Skeletal muscle cell (primary cell): ENCODE results near the gene SAMD5.
"Not testable (repeated sequence)": the region's sequence is repeated elsewhere in the genome, so short reads cannot be mapped to it uniquely, and the experiment has no call there.

ENCODE experiments used
- DNase-seq: peaks from one replicate; pipeline ENCODE4 v3.0.0-alpha.2; 2010; ENCODE audit warnings: low read depth
- H3K4me3 ChIP-seq: 2 replicates; pipeline ENCODE4 v1.5.1; 2011; ENCODE audit warnings: low read depth, mild to moderate bottlenecking, control low read depth, low read length, moderate library complexity

Gene SAMD5

DNA sequence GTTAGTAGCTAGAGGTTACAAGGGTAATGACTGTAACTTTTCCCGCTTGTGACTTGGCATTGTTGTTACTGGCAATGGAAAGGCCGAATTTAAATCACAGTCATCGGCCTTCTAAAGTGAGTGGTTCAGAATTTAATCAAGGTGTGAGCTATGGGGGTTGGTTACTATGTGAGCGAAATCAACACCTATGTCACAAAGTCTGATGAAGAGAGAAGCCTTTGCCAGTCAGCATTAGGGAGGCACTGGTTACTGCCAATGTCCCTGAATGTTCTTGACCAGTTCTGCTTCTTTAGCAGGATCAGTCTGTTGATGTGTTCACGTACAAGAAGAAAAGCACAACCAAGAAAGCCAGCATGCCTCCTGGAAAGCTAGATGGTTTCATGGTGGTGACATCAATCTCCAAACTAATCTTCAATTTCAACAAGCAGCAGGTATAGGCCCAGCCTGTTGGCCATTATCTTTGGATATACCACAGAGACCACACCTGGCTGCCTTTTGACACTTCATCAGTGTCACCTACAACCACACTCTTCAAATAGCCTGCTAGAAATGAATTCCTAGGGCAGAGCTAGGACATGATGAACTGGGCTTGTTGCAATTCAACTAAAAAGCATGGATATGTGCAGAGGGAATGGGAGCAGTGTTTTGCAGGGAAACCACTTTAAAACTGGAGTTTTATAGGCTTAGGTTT is 17.2 kb downstream of the SAMD5 start:
- H3K4me3 ChIP-seq: no peak overlapping the region
- no peak for DNase-seq

DNA sequence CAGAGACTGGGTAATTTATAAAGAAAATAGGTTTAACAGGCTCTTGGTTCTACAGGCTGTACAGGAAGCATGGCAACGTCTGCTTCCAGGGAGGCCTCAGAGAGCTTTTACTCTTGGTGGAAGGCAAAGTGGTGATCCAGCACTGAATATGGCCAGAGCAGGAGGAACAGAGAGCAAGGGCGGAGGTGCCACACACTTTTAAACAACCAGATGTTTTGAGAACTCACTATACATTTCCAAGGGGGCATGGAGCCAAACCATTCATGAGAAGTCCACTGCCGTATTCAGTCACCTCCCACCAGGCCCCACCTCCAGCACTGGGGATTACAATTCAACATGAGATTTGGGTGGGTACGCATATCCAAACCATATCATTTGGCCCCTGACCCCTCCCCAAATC is 18.7 kb downstream of the SAMD5 start:
- no peak for DNase-seq
- no peak overlapping the region for H3K4me3 ChIP-seq

DNA sequence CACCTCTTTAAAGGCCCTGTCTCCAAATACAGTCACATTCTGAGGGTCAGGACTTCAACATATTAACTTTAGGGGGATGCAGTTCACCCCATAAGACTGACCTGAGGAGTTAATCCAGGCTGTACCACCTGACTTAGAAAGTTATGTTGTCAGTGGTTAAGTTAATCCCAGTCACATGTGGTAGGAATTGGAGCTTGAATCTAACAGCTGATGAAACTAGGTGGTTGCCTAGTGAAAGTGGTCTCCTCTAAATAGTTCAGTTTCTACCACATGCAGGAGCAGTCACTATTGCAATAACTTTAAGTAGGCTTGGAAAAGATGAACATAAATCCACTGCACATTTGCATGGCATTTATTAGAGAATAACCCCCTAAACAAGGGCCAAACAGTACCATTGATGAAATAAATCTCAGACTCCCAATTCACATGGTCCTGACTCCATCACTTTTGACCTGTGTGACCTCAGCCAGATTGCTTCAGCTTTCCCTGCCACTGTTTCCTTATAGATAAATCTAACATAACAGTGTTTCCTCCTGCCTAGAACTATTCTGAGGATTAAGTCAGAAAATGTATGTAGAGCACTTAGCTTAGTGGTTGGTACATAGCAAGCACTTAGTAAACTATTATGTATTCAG is 20.1 kb downstream of the SAMD5 start:
- no peak overlapping the region for H3K4me3 ChIP-seq
- no peak for DNase-seq

DNA sequence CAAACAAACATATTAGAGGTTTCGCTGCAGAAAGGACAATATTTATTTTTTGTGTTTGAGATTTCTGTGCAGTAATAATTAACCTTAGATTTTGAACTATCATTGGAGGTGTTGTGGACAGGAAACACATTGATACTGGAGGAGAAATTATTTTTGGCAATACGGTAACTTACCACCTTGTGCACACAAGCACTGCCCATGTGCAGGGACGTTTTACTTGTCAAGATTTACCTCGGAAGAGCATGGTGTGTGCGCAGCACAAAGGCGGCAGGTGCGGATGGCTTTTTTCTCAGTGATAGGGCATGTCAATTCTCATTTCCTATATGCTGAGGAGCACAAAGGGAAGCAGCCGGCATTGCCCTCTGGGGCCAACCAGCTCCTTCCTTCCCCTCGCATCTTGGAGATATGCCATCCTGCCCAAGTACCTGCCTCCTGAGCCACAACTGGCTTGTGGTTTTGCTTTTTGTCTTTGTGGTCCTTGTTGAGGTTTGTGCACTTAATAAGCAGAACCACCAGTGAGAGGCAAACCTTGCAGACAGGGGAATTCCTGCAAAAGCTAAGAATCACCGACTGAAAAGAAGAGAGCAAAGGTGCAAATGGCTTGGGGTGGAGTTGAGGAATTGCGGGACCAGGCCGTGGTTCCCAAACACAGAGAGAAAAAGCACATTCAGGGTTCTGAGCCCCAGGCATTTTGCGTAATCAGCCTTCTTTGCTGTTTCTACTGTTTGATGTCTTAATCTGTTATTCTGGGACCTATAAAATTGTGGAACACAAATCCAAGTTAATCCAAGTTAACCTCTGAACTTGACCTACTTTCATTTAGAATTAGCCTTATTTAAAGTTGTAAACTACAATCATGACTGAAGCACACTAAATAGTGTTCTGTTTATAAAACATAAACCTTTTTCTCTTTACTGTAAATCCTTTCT is 21.9 kb downstream of the SAMD5 start:
- no peak for DNase-seq
- H3K4me3 ChIP-seq: no peak overlapping the region

DNA sequence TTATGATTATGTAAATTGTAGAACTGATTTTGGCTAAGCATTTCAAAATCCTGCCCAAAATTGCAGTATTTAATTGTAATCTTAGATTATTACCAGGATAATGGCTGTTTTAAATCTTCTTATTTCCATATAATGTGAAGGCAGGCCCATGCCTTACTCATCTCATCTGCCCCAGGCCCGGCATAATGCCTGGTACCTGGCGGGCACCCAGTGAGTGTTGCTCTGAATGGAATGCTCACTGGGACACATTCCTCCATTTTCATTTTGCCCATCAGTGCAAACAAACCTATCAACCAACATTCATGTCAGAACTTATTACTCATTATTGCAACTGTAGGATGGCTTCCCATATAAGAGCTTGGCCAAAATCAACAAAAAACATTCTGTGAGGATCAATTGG is 22.8 kb downstream of the SAMD5 start:
- DNase-seq: no peak
- H3K4me3 ChIP-seq: no peak overlapping the region

DNA sequence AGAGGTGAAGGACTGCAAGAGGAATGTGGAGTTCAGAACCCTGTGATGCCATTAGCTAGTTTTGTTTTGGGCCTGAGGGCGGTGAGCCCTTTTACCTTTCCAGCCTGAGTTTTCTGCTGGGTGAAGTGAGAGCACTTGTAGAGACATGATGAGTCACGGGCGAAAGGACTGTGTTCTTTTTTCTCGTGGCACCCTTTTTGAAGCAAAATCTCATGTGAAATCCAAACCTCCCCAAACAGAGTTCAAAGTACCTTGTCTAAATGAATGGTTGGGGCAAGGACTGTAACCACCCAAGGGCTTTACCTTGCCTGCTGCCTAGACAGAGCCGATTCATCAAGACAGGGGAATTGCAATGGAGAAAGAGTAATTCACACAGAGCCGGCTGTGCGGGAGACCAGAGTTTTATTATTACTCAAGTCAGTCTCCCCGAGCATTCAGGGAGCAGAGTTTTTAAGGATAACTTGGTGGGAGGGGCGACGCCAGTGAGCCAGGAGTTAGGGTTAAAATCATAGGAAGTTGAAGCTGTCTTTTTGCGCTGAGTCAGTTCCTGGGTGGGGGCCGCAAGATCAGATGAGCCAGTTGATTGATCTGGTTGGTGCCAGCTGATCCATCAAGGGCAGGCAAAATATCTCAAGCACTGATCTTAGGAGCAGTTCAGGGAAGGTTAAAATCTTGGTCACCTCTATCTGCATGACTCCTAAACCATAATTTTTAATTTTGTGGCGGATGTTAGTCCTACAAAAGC is 25.8 kb downstream of the SAMD5 start:
- no peak for DNase-seq
- H3K4me3 ChIP-seq: no peak overlapping the region

DNA sequence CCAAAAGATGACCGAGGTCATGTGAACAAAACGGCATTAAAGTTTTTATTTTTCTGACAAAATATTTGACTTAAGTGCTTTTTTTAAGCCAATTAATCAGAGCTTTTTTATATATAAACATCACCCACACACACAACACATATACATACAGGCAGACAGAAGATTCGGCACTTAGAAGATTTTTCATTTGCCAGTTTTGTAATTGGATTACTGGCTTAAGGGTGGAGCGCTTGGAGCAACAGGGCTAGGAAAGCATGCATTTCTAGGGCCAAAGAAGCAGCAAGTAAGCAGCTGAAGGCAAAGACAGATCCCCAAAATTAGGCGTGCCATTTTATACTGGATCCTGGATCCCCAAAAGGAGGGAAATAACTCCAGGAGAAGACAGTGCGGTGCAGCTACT is 30.3 kb downstream of the SAMD5 start:
- H3K4me3 ChIP-seq: no peak overlapping the region
- DNase-seq: no peak

DNA sequence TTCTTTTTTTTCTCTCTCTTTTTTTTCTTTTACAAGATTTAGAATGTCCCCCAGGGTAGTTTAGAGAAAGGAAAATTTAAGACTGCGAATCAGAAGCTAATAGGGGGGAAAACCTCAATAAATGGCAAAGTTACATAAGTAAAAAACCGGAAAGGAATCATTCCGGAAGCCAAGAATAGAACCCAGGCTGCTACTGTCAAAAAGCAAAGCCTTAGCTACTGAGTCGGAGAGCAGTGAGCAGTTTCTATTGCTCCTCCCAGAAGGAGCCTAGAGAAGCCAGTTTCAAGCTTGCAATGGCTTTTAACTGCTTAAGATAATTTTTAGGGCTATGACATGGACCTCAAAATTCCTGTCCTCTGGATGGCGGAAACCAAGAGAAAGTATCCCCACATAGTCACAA is 31.6 kb downstream of the SAMD5 start:
- DNase-seq: no peak
- H3K4me3 ChIP-seq: no peak overlapping the region

DNA sequence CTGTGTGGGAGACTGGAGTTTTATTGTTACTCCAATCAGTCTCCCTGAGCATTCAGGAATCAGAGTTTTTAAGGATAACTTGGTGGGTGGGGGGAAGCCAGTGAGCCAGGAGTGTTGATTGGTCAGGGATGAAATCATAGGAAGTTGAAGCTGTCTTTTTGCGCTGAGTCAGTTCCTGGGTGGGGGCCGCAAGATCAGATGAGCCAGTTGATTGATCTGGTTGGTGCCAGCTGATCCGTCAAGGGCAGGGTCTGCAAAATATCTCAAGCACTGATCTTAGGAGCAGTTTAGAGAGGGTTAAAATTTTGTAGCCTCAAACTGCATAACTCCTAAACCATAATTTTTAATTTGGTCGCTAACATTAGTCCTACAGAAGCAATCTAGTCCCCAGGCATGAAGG is 33.9 kb downstream of the SAMD5 start:
- not testable (repeated sequence) for H3K4me3 ChIP-seq, DNase-seq

DNA sequence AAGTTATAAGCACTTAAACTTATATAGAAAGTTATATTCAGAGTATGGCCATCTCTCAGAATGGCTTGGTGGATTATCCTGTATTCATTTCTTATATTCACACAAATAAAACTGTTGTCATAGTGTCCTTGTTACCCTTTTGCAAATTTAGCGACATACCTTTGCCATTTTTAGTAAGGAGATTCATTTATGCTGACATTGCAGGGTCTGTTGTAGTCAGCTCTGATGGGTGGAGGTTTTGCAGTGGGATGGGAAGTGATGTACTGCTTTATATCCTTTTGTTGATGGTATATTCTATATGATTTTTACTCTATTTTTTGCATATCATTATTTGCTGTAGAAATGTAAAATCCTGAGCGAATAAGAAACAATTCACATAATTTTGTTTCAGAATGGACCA is 35.9 kb downstream of the SAMD5 start:
- H3K4me3 ChIP-seq: no peak overlapping the region

DNA sequence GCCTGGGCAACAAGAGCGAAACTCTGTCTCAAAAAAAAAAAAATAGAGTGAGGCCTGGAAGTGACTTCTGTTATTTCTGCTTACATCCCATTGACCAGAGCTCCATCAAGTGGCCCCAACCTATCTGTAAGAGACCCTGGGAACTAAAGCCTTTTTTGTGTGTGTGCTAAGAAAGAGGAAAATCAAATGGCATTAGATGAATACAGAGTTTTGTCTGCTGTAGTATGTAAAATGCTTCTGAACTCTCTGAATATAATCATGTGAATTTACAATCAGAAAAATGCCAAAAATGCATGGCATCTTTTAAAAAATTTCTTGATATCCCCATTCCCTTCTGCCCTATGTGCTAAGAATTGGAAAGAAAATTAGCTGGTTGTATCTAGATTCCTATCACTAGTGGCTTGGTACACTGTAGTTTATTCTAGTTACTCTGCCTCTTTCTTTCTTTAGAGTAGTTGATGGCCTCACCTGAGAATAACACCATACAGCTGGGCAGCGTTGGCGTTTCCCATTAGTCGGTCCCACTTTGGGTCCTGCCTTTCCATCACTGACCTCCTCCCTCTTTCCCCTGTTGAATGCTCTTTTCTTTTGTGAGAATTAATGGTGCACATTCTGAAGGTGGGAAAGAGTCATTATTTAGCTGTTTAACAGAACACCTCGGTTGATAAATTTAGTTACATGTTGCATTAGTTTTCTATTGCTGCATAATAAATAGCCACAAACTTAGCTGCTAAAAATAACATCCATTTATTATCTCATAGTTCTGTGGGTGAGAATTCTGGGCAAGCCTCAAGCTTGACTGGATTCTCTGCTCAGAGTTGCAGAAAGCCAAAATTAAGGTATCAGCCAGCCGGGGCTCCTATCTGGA is 38.2 kb downstream of the SAMD5 start:
- no peak overlapping the region for H3K4me3 ChIP-seq
- no peak for DNase-seq

More for the DNA sequence above, 35.9 kb downstream of the SAMD5 start:
- DNase-seq: no peak

DNA sequence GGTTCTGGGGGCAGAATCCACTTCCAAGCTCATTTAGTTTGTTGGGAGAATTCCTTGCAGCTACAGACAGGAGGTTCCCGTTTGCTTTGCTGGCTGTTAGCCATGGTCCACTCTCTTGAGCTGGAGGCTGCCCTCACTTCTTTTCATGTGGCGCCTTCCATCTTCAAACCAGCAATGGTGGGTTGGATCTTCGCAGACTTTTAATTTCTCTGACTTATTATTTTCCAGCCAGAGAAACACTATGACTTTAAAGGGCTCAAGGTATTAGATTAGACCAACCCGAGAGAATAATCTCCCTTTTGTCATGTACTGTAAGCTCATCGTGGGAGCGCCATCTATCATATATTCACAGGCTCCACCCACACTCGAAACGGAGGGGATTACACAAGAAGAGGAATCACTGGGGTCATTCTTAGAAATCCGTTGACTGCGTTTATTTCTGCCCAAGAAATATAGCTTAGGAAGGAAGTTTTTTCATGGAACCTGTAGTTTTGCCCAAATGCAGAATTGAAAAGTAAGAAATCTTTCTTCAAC is 38.9 kb downstream of the SAMD5 start:
- DNase-seq: no peak
- H3K4me3 ChIP-seq: no peak overlapping the region

DNA sequence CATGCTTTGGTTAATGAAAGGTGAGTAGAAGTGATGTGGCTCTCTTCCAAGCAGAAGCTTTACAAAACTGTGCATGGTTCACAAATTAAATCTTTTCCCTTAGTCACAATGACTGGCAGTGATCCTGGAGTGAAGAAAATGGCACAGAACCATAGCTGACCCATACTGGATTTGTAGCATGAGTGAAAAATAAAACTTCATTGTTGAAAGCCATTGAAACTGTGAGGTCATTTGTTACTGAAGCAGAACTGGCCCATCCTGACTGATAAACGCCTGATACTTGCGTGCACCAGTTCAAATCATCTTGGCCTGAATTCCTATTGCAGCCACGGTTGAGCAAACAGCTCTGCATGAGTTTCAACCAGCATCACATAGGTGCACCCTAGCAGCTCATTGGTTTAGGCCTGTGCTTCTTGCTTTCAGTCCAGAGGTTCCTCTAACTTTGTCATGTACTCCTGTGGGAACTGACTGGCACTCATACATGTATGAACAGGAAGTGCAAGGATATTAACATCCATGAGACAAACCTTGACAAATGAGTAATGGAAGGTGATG is 40.5 kb downstream of the SAMD5 start:
- DNase-seq: no peak
- H3K4me3 ChIP-seq: no peak overlapping the region

DNA sequence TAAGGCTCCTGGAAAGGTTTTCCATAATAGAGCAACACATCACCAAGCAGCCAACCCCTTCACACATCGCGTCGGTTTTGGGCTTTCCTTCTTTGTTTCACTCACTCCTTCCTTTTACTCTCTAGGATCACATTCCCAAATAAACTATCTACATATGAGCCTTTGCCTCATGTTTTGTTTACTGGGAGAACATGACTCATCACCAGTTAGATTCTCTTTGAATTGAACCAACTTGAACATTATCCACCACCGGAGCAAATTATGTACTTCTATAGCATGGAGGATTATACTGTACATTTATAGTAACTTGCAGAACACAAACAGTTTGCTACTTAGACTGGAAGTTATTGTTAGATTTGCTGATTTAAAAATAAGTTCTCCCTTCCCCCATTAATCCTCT is 41.0 kb downstream of the SAMD5 start:
- no peak for DNase-seq
- no peak overlapping the region for H3K4me3 ChIP-seq

DNA sequence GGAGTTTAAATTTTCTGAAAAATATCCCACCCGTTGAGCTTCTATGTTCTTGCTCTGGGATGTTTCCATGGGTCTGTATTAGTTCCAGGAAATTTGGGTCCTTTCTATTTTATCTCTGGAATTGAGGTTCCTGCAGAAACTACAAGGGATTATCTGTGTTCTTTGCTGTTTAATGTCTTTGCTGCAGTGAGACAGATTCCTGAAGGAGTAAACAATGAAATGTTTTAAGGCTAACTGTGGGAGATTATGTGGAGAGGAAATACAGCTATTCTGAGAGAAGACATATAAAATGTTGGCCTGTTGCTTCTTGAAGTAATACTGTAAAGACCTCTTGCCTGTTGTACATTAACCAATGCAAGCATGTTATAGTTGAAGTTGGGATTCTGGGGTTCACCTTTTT is 43.5 kb downstream of the SAMD5 start:
- H3K4me3 ChIP-seq: no peak overlapping the region
- DNase-seq: no peak

DNA sequence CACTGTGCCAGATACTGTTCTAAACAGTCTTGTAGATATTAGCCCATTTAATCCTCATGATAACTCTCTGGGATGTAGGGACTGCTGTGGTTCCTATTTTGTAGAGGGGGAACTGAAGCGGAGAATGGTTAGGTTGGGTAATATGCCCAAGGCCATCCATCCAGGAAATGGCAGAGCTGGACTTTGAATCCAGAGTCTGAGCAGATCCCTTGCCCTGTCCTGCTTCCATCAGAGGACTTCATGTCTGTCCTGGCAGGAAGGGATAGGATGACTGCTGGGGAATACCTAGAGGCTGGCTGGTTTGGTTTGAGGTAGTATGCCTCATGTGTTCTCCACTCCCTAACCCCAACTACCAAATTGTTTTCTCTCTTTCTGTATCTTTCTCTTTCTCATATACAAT is 44.6 kb downstream of the SAMD5 start:
- H3K4me3 ChIP-seq: no peak overlapping the region
- no peak for DNase-seq

DNA sequence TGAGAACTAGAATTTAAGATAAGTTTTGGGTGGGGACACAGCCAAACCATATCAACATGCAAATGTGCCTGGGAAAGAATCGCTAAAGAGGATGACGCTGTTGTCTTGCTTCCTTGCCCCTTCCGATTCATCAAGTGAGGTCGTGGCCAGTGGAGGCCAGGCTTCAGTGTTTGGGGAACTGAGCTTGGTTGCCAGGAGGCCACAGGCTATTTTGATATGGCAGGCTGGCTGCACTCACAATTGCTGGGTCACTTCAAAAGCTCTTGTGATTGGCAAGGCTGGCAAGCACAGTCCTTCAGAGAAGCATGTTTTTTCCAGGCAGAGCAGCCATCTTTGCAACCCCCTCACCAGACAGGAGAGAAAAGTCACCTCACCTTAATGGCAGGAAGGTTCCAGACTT is 45.8 kb downstream of the SAMD5 start:
- DNase-seq: no peak
- H3K4me3 ChIP-seq: no peak overlapping the region

DNA sequence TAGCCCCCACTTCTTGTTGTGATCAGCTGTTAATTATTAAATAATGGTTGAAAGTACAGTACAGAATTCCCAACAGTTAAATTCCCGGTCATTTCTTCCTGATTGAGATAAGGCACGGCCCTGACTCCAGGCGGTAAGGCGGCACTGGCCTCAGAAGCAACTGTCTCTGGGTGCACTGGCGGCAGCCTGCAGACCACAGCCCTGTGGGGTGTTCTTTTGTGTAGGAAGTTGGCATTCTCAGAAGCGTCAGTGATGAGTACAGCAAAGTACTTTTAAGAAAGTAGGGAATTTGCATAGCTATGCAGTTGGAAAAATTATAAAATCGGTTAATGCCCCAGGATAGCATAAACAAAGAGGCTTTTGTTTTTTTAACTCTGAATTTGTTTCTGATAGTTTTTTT is 50.5 kb downstream of the SAMD5 start:
- no peak for DNase-seq
- H3K4me3 ChIP-seq: no peak overlapping the region
